GM19372 (cell line): ENCODE results near the gene ANKRD66.
"Not testable (repeated sequence)": the region's sequence is repeated elsewhere in the genome, so short reads cannot be mapped to it uniquely, and the experiment has no call there.

Source experiments
- ATAC-seq: cut with Tn5 transposase; IDR thresholded peaks from one replicate; pipeline ENCODE4 v1.9.1; 2021; ENCODE audit warnings: mild to moderate bottlenecking, low read depth, moderate library complexity; ENCODE audit not compliant: unreplicated experiment

Gene ANKRD66

GRCh38 chr6:46746696-46747095, at the start of gene ANKRD66:
ANKRD66 (plus strand) TSS chr6:46746933; CDS start chr6:46751949, 5,016 bp downstream.
- ATAC-seq = no peak

GRCh38 chr6:46699970-46700369, 46.8 kb upstream of the ANKRD66 start:
- ATAC-seq = no peak

GRCh38 chr6:46704562-46704961, 42.2 kb upstream of the ANKRD66 start:
- ATAC-seq = no peak

- no peak for ATAC-seq
Observed at GRCh38 chr6:46706464-46706863, 40.3 kb upstream of the ANKRD66 start.

- no peak for ATAC-seq
Observed at GRCh38 chr6:46711491-46711890, 35.2 kb upstream of the ANKRD66 start.

- no peak for ATAC-seq
Observed at GRCh38 chr6:46715141-46715540, 31.6 kb upstream of the ANKRD66 start.

GRCh38 chr6:46719099-46719498, 27.6 kb upstream of the ANKRD66 start:
- no peak for ATAC-seq

GRCh38 chr6:46720401-46720800, 26.3 kb upstream of the ANKRD66 start:
- ATAC-seq = no peak

- ATAC-seq = no peak
Observed at GRCh38 chr6:46729787-46730326, 16.9 kb upstream of the ANKRD66 start.

GRCh38 chr6:46730921-46731461, 15.7 kb upstream of the ANKRD66 start:
- ATAC-seq = no peak

GRCh38 chr6:46733341-46733801, 13.4 kb upstream of the ANKRD66 start:
- ATAC-seq = no peak

- ATAC-seq = no peak
Observed at GRCh38 chr6:46734867-46735719, 11.6 kb upstream of the ANKRD66 start, which contains the start of gene PLA2G7. PLA2G7 (minus strand) TSS chr6:46735375; CDS start chr6:46722891, 12,484 bp downstream.

GRCh38 chr6:46735720-46736031, 11.1 kb upstream of the ANKRD66 start:
- ATAC-seq = no peak

GRCh38 chr6:46736906-46737305, 9.8 kb upstream of the ANKRD66 start:
- ATAC-seq = no peak

- ATAC-seq = no peak
Observed at GRCh38 chr6:46741482-46741881, 5.3 kb upstream of the ANKRD66 start.

GRCh38 chr6:46741910-46742309, 4.8 kb upstream of the ANKRD66 start:
- no peak for ATAC-seq

- ATAC-seq = no peak
Observed at GRCh38 chr6:46743425-46744158, 3.1 kb upstream of the ANKRD66 start.

GRCh38 chr6:46744159-46744725, 2.5 kb upstream of the ANKRD66 start:
- not testable (repeated sequence) for ATAC-seq

- ATAC-seq = no peak
Observed at GRCh38 chr6:46745973-46746372, 760 bp upstream of the ANKRD66 start.

- no peak for ATAC-seq
Observed at GRCh38 chr6:46748940-46749503, 2.3 kb downstream of the ANKRD66 start.
